AG08396 (cell line): Measurements from ENCODE around the gene NUDT8.
"Not testable (repeated sequence)": the region's sequence is repeated elsewhere in the genome, so short reads cannot be mapped to it uniquely, and the experiment has no call there.

Experiments
- DNase-seq: peaks from one replicate; pipeline ENCODE4 v3.0.0; 2012; ENCODE audit warnings: low spot score, mixed read lengths

Gene NUDT8

GRCh38 chr11:67611704-67612587 lies 17.8 kb downstream of the NUDT8 start:
- no peak for DNase-seq

DNA sequence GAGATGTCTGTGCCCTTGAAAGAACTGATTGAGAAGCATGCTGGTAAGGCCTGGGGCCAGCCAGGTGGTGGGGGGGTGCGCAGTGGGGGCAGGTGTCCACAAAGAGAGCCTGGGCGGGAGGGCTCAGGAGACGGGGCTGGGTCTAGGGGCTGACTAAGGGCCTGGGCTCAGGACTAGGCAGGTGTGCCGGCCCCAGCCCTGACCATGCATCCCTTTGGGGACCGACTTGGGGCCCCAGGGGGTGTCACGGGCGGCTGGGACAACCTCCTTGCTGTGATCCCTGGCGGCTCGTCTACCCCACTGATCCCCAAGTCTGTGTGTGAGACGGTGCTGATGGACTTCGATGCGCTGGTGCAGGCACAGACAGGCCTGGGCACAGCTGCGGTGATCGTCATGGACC lies 18.6 kb downstream of the NUDT8 start:
- no peak for DNase-seq

- DNase-seq, result no peak
Measured at GRCh38 chr11:67610302-67610868, 19.4 kb downstream of the NUDT8 start.

DNA sequence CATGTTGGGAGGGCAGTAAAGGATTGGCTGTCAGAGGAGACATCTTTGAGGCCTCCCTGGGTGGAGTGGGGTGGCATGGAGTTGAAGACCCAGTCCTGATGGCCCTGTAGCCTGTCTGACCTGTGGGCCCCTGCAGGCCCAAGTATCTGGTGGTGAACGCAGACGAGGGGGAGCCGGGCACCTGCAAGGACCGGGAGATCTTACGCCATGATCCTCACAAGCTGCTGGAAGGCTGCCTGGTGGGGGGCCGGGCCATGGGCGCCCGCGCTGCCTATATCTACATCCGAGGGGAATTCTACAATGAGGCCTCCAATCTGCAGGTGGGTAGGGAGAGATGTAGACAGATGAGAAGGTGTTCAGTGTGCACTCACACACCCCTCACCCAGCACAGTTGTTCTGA lies 20.4 kb downstream of the NUDT8 start:
- DNase-seq, result no peak

GRCh38 chr11:67608486-67608885 lies 21.3 kb downstream of the NUDT8 start:
- no peak for DNase-seq

- DNase-seq, result no peak
Measured at GRCh38 chr11:67607507-67607906, 22.2 kb downstream of the NUDT8 start.

DNA sequence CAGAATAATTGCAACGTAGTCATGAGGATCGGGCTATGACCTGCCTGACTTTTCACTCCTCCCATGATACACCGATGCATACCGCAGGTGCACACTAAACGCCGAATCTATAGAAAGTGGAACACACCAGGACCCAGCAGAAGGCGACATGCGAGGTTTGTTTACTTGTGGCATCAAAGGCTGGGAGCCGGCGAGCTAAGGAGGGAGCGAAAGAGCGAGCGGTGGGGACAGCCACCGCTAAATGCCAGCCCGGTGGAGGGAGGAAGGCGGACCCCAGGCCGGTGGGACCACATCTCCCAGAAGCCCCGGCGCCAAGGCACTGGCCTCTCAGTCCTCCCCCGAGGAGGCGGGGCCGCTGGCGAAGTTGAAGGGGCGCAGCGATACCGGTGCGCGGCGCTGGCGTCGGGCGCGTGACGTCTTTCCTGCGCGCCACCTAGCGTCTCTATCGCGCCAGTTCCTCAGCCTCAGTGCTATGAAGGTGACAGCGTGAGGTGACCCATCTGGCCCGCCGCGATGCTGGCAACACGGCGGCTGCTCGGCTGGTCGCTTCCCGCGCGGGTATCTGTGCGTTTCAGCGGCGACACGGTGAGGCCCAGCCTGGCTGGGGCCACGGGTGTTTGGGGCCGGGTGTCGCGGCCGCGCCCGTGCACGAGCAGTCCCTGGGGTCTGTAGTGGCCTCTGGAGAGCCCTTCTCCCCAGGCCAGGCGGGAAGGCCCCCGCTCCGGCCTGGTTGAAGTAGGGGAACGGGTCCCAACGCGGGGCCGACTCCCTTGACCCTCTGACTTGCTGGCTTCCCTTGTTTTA lies 23.0 kb downstream of the NUDT8 start, which contains the start of gene NDUFV1:
NDUFV1 (plus strand) TSS at position 445 of the 804 bp plus-strand sequence; CDS start at position 514, 69 bp downstream.
- DNase-seq, result peak; percentile 94

GRCh38 chr11:67606093-67606491 lies 23.6 kb downstream of the NUDT8 start:
- peak; percentile 46 for DNase-seq

GRCh38 chr11:67605231-67606011 lies 24.3 kb downstream of the NUDT8 start:
- no peak for DNase-seq

- DNase-seq, result no peak
Measured at GRCh38 chr11:67604815-67605214, 24.9 kb downstream of the NUDT8 start.

- not testable (repeated sequence) for DNase-seq
Measured at GRCh38 chr11:67604119-67604518, 25.6 kb downstream of the NUDT8 start.

- no peak for DNase-seq
Measured at GRCh38 chr11:67601098-67601497, 28.6 kb downstream of the NUDT8 start.

- DNase-seq, result no peak
Measured at GRCh38 chr11:67600324-67601029, 29.3 kb downstream of the NUDT8 start.

- DNase-seq, result no peak
Measured at GRCh38 chr11:67599149-67599548, 30.6 kb downstream of the NUDT8 start.

- not testable (repeated sequence) for DNase-seq
Measured at GRCh38 chr11:67597963-67598362, 31.8 kb downstream of the NUDT8 start.

GRCh38 chr11:67597458-67597857 lies 32.3 kb downstream of the NUDT8 start:
- DNase-seq, result not testable (repeated sequence)

GRCh38 chr11:67596753-67597300 lies 32.9 kb downstream of the NUDT8 start:
- DNase-seq, result no peak

- no peak for DNase-seq
Measured at GRCh38 chr11:67594480-67594879, 35.3 kb downstream of the NUDT8 start.

- no peak for DNase-seq
Measured at GRCh38 chr11:67593565-67593905, 36.2 kb downstream of the NUDT8 start.

- DNase-seq, result no peak
Measured at GRCh38 chr11:67592880-67593564, 36.7 kb downstream of the NUDT8 start.
